GM04503 (cell line): ENCODE measurements around the gene ANO6.
"Not testable (repeated sequence)": the region's sequence is repeated elsewhere in the genome, so short reads cannot be mapped to it uniquely, and the experiment has no call there.

Experiments used
- DNase-seq: peaks from one replicate; pipeline ENCODE4 v3.0.0-alpha.2; 2012; ENCODE audit warnings: low read depth

Gene ANO6

GRCh38 chr12:45214071-45214470, 1.8 kb upstream of the ANO6 start:
- DNase-seq = no peak

DNA sequence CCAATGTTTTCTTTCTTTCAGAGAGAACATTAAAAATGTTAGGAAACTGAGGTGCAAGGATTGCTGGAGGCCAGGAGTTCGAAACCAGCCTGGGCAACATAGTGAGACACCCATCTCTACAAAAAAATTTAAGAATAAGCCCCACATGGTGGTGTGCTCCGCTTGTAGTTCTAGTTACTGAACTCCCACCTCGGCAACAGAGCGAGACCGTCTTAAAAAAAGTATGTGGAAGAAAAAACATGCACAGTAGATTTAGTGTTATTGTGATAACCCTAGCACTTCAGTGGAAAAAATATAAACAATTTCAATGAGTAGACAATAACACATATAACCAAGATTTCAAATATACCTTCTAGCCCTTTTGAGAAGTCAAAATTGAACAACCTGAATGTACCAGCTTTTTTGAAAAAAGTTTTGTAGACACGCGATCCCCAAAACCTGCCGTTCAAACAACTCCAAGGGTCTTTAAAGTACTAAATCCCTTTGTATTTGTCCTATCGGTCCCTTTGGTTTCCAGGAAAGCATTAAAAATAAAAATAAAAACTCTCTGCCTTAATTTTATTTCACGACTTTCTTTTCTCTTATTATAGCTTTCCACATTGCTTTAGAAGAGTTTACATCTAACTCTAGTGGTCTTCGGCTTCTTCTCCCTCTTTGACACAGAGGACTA, 1.0 kb upstream of the ANO6 start:
- DNase-seq = no peak

DNA sequence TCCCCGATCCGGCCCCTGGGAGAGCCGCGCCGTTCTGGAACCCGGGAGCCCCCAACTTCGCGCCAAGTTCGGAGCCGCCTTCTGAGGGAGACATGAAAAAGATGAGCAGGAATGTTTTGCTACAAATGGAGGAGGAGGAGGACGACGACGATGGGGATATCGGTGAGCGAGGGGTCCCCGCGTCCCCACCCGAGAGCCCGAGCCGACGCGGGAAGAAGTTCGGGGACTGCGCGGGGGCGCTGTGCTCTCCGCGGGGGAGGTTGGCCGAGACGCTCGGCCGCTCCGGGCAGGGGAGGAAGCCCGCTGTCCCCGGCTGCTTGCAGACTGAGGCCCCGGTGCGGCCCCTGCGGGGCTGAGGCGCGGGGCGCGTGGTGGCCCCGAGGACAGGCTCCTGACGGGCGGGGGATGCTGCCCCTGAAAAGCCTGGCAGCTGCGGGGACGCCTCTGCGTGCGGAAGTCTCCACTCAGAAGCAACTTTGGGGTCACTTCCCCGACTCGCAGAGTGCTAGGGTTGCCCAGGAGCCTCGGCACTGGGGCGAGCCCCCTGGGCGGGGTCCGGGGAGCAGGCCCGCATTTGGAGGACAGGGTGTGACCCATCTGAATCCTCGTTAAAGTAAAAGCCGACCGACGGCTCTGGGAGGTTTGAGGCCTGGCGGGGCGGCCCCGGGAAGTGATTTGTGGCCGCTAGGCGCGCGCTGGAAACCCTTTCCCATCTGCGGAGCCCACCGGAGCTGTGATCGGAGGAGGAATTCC, 511 bp downstream of the ANO6 start:
- no peak for DNase-seq

DNA sequence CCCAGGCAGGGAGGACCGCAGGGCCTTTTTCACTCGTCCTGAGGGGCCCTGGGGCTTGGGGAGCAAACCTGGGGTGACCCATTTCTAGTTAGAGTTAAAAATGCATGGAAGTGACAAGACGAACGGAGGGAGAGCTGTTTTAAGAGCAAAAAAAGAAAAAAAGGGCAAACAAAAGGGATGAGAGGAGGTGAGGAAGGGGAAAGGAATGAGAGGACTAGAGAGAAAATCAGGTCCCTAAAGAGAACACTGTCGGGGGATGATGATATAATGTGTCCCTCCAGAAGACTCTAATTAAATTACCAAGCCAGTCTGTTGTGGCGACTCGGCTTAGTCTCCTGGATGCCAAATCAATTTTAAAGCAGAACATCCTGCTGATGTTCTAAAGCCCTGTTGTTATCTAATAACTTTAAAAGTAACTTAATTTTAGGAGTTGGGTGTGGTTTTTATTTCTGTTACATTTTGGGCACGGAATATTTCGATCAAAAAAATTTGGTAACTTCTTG, 1.1 kb downstream of the ANO6 start:
- DNase-seq = no peak

GRCh38 chr12:45217846-45218245, 2.0 kb downstream of the ANO6 start:
- DNase-seq = no peak

GRCh38 chr12:45219621-45220020, 3.7 kb downstream of the ANO6 start:
- DNase-seq = no peak

DNA sequence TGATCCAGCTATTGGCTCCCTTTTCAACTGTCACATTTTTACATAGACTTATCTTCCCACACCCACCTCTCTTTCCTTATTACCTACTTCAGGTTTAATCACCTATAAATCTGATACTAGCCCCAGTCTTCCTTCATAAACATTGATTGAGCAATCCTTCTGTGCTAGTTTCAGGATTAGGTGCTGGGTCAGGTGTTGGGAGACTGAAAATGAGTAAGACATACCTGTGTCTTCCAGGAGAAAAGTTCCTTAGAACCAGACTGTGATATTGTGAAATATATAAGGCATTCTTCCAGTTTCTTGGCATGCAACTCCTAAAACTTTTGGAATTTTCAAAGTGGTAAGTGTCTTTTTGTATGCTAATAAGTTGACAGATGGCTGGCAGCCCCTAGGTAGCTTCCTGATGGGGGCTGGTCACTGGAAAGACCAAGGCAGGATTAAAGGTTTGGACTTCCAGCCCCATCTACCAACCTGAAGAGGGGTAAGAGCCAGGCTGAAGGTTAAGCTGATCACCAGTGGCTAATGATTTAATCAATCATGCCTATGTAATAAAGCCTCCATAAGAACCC, 4.6 kb downstream of the ANO6 start:
- no peak for DNase-seq

GRCh38 chr12:45220969-45221368, 5.1 kb downstream of the ANO6 start:
- no peak for DNase-seq

GRCh38 chr12:45223868-45224267, 8.0 kb downstream of the ANO6 start:
- DNase-seq = no peak

- DNase-seq = no peak
Measured at GRCh38 chr12:45224311-45224710, 8.4 kb downstream of the ANO6 start.

- DNase-seq = no peak
Measured at GRCh38 chr12:45226021-45226420, 10.1 kb downstream of the ANO6 start.

GRCh38 chr12:45227316-45228067, 11.6 kb downstream of the ANO6 start:
- no peak for DNase-seq

DNA sequence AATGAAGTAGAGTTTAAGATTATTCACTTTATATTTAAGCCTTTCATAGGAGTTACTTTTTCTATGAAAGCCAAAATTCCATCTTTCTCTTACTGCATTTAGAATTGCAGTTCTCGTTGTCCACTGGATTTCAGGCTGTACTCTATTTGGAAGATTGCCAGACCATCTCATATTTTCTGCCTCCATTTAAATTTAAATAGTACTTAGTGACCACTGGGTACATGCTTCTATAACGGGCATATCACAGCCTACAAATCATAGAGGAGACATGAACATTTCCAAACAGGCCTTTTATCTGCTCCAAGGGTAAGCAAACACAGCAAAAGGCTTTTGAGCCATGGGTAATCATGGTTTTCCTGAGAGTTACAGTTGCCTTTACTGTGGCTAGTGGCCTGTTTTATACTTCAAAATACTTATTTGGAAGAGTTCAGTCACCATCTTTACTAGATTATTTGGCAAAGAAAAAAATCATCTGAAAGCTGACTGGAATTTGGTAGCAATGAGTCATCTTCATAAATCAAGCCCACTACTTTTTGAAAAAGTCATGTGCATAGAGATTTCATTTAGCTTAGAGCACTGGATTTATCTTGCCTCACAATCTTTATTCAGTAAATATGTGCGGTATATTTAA, 15.7 kb downstream of the ANO6 start:
- peak; percentile 58 for DNase-seq

DNA sequence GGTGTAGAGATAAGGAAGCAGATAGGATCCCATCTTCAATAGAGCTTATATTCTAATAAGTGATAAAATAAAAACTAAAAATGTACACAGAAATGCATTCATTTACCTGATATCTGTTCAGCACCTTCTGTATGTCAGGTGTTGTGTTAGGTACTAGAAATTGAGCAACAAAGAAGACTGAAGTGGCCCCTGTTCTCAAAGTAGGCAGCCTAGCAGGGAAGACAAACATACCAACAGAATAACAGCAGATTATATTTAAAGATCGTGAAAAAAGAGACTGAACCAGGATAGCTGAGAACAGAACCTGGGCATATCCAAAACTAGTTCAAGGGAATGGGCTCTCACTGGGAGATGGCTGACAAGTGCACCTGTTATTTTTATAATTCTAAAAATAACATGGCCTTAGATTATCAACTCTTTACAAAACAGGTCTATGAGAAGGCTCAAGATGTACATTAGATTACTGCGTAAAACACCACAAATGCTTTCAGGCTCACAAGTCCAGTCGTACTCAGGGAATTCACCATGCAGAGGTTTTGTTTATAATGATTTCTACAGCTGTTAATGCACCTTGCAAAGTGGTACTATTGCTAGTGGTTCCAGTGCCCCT, 16.4 kb downstream of the ANO6 start:
- no peak for DNase-seq

DNA sequence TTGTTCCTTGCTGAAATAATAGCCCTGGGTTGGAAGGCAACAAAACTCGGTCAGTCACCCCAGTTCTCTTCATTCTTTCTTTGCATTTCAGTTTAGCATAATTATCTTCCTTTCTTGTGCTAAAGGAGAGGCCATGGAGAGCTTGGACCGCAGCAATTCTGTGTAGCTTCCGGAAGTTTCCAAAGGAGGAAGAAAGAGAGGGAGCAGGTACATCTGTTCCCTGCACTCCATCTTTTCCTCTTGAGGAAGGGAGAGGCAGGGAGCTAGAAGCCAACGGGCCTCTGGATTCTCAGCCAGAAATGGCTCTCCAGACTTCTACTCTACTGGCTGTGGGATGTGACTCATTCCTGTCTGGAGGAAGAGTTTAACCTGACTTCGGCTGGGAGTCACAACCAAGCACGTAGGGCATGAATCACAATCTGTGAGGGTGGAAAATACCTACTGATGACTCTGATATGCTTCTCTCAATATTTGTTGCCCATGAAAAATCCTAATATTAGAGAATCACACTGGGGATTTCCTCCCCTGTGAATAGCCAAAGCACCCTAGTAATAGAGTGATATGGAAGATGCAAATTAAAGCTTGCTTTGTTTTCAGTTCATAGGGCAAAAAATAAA, 17.0 kb downstream of the ANO6 start:
- peak; percentile 89 for DNase-seq

DNA sequence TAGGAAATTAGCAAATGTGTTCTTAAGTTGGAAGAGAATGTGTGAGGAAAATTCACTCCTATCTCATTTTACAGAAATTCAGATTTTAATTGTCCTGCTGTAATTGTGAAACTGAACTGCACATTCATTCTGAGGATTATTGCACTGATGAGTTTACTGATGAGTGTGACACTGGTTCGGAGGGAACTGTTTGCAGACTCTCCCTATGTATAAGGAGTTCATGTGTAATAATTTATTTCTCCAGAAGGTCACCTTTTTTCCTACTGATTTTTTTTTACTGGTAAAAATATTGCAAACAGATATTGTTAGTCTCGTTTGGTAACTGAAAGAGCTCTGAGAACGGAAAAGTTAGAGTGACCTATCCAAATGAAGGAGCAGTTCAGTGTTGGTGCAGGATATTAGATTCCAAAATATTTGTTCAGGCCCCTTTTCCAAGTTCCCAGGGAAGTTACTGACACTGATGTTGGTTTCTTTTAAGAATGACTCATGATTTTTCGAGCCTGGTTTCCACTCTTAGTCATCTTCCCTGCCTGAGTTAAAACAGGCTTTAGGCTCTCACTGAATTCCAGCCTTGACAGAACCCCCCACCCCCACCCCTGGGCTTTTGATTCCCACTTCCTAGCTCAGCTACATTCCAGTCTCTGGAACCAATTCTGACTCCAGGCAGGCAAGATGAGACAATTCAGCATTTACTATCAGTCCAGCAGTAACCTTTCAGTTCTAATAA, 18.4 kb downstream of the ANO6 start:
- DNase-seq = peak; percentile 97

GRCh38 chr12:45235087-45236025, 19.5 kb downstream of the ANO6 start:
- no peak for DNase-seq

- not testable (repeated sequence) for DNase-seq
Measured at GRCh38 chr12:45236383-45236782, 20.5 kb downstream of the ANO6 start.

DNA sequence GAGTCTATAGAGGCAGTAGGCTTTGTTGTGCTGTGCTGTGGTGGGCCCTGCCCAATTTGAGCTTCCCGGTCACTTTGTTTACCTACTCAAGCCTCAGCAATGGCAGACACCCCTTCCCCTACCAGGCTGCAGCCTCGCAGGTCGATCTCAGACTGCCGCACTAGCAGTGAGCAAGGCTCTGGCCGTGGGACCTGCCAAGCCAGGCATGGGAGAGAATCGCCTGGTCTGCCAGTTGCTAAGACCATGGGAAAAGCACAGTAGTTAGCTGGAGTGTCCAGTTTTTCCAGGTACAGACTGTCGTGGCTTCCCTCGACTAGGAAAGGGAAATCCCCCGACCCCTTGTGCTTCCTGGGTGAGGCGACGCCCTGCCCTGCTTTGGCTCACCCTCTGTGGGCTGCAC, 26.3 kb downstream of the ANO6 start:
- no peak for DNase-seq
